ENCODE measurements around the gene ZBTB3. TPM values are rescaled to one million over a fixed set of nuclear protein-coding genes. Genes with fewer than 3 reads are reported as not detected.

Gene ZBTB3
- 8.3 and 10.8 TPM in 2 replicates for total RNA-seq (2014; rRNA removed; shearing (Covaris generic))

DNA sequence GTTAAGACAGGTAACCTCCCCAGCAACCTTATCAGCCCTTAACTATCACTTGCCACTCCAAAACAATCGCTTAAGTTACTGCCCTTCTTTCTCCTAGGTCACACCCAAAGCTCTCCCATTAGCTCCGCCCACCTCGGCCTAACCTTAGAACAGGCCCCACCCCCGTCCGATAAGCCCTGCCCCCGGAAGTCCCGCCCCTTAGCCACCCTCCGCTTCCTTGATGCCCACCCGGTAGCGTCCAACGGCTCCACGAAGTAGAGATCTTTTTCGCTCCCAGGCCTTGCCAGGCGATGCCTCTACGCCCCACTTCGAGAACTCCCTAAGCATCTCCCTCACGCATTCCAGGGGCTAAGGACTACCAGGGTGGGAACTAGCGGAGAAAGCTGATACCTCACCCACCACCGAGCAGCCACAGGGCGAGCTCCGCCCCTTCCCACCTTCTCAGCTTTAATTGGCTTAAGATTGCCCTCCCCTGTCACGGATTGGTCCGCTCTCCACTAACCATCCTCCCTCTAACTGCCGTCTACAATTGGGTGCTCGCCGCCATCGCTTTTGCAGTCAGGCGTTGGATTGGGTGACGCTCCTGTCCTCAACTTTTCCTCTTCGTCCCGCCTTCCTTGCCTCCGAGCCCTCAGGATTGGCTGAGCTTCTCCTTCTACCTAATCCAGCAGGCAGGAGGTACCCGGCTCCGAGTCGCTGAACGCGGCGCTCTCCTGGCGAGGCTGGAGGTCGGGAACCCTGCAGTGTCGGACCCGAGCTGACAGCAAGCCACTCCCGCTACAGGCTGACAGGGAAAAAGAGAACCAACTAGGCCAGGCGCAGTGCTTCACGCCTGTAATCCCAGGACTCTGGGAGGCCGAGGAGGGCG lies at the start of gene ZBTB3:
ZBTB3 (minus strand) TSS at position 425 of the 868 bp plus-strand sequence. CDS start 496 bp downstream, outside the sequence.
- Histone ChIP-seq H3K4me3 (peak within 1 kb of the TSS; percentile 63), H3K36me3 (peaks cover 26% of the 10 kb centered on the region)

DNA sequence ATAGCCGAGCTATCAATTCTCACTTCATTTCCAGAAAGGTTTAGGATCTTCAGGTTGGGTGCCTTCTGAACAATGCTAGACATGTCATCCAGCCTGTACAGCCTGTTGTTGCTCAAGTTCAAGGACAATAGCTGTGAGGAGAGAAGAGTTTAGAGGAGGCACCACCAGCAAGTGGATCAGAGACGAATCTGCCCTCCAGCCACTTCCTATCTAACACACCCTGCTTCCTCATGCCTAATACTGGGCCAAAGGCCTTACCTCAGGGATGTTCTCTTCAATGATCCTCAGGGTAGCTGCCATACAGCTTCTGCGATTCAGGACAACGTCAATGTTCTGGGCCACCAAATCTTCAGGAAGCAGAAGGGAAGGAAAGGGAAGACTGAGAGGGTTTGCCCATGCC lies 47.1 kb upstream of the ZBTB3 start:
- Histone ChIP-seq H3K4me3 (no peak overlapping the region), H3K36me3 (peaks cover 86% of the 10 kb centered on the region), H3K9me3 (replicated peaks) (no peaks in the 10 kb centered on the region), H3K27me3 (replicated peaks) (no peaks in the 10 kb centered on the region), H3K4me1 (replicated peaks) (peaks cover 12% of the 10 kb centered on the region), H3K27ac (no peak overlapping the region)
- no peak for DNase-seq (ENCODE audit: low read depth in 1 of 2, low spot score in 2 of 2)

More for the DNA sequence above, at the start of gene ZBTB3:
- Histone ChIP-seq H3K9me3 (replicated peaks) (no peaks in the 10 kb centered on the region), H3K4me1 (replicated peaks) (peaks cover 13% of the 10 kb centered on the region), H3K27ac (peak within 1 kb of the TSS; percentile 74), H3K27me3 (replicated peaks) (no peaks in the 10 kb centered on the region)
- peak; percentile 100 for DNase-seq (ENCODE audit: low read depth in 1 of 2, low spot score in 2 of 2)

DNA sequence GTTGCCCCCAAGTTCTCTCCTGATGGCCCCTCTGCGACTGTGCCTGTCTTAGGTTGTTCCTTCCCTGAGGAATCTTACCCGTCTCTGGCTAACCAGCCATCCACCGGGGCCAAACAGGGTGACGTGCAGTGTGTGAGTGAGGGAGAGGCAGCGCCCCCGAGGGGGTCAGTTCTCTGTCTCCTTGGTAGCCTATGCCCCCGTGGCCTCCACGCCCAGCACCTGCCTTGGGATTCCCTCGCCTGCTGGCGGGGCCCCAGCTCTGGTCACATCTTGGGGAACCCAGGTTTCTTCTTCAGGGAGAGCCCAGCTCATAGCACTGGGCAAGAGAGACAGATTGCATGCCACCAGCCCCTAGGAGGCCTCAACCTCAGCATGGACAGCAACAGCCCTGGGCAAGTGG lies 45.5 kb upstream of the ZBTB3 start:
- H3K4me3 ChIP-seq = no peak overlapping the region
- peaks cover 98% of the 10 kb centered on the region for H3K36me3 ChIP-seq
- H3K27me3 ChIP-seq (replicated peaks) = no peaks in the 10 kb centered on the region
- H3K27ac ChIP-seq = no peak overlapping the region
- H3K4me1 ChIP-seq (replicated peaks) = peaks cover 9% of the 10 kb centered on the region
- H3K9me3 ChIP-seq (replicated peaks) = no peaks in the 10 kb centered on the region
- no peak for DNase-seq (ENCODE audit: low read depth in 1 of 2, low spot score in 2 of 2)

DNA sequence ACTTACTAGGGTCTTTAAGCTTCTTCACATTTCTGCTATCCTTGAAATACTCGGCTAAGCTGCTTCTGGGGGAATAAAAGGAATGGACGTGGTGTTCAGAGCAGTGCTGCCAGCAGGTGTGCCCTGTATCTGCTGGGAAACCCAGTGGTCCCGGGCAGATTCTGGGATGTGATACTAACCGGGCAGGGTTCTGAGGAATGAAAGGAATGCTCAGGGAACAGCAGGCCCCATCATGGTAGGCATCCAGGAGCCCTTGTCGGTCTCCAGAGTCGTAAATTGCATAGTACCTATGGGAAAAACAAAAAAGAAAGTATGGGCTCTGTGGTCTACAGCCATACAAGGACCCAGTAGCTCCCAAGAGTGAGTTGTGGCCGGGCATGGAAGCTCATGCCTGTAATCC lies 42.3 kb upstream of the ZBTB3 start:
- Histone ChIP-seq H3K27me3 (replicated peaks) (no peaks in the 10 kb centered on the region), H3K36me3 (peaks cover 98% of the 10 kb centered on the region)

DNA sequence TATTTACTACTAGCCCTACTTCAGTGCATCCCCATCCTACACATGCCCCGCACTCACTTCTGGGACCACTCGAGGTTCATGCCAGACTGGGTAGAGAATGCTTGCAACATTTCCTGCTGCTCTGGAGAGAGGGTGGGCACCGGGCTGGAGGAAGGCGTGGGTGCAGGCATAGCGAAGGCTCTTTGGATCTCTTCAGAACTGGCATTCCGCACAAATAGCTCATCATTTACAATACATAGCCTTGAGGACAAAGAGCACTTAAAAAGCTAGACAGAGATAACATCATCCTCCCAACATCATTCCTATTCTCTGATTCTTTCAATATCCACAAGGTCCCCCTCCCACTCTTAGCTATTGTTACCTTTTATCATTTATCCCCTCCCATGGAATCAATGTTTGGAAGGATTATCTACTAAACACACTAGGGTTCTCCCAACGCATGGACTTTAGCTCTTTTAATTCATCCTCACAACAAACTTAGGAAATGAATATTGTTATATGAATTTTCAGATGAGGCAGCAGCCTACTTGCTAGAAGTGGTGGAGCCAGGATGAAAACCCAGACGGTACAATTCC lies 40.3 kb upstream of the ZBTB3 start:
- H3K9me3 ChIP-seq (replicated peaks) = no peaks in the 10 kb centered on the region
- peaks cover 10% of the 10 kb centered on the region for H3K4me1 ChIP-seq (replicated peaks)
- H3K4me3 ChIP-seq = no peak overlapping the region
- H3K36me3 ChIP-seq = peaks cover 95% of the 10 kb centered on the region
- H3K27ac ChIP-seq = no peak overlapping the region
- no peak for DNase-seq (ENCODE audit: low read depth in 1 of 2, low spot score in 2 of 2)
- H3K27me3 ChIP-seq (replicated peaks) = no peaks in the 10 kb centered on the region

More for the DNA sequence above, 42.3 kb upstream of the ZBTB3 start:
- peaks cover 6% of the 10 kb centered on the region for H3K4me1 ChIP-seq (replicated peaks)
- no peak for DNase-seq (ENCODE audit: low read depth in 1 of 2, low spot score in 2 of 2)
- no peak overlapping the region for H3K4me3 ChIP-seq
- H3K27ac ChIP-seq = no peak overlapping the region
- H3K9me3 ChIP-seq (replicated peaks) = no peaks in the 10 kb centered on the region

DNA sequence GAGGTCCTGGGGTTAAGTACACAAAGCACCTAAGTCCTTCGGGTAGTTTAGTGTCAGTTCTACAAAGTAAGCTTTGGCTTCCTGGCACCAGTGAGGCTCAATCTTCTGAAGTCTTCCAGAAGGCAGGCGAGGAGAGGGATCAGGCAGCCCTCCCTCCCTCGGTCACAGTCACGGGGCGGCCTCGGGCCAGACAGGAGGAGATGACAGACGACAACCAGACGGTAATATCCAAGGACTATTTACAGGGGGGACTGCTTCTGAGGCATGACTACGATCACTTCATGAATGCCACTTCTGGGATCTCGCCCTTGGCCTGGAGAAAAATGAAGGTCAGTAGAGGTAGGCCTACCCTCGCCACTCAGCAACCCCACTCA lies 38.2 kb upstream of the ZBTB3 start:
- H3K4me3 ChIP-seq = peak overlapping the region; percentile 84
- H3K27me3 ChIP-seq (replicated peaks) = no peaks in the 10 kb centered on the region
- H3K9me3 ChIP-seq (replicated peaks) = no peaks in the 10 kb centered on the region
- no peak for DNase-seq (ENCODE audit: low read depth in 1 of 2, low spot score in 2 of 2)
- H3K27ac ChIP-seq = no peak overlapping the region
- H3K4me1 ChIP-seq (replicated peaks) = peaks cover 18% of the 10 kb centered on the region
- H3K36me3 ChIP-seq = peaks cover 95% of the 10 kb centered on the region

DNA sequence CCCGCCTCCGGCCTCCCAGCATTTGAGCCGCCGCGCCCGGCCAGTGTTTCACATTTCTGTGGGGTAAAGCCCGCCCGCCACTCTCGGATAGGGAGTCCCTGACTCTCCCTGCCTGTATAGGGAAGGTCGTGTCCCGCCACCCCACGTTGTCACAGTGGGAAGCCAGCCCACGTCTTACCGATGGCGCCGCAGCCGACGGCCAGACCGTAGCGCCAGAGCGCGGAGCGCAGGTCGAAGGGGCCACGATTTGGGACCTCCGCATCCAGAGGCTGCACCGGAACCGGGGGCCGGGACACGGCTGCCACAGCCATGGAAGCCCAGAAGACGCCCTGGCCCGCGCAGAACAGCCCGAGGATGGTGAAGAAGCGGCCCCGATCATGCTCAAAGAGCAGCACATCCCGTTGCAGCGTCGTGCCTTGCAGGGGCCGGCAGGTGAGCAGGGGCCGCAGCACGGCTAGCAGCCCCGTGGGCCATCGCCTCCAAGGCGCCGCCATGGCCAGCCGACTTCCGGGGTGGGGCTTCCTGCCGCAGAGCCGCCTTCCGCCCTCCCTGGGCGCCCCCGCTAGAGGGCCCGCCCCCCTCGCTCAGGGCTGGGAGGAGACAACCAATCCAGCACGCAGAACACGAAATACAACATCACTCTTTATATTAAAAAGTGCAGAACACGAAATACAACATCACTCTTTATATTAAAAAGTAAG lies 37.7 kb upstream of the ZBTB3 start, which contains the start of gene TMEM223:
TMEM223 (minus strand) TSS at position 506 of the 701 bp plus-strand sequence; CDS start at position 494, 12 bp downstream.
- DNase-seq (ENCODE audit: low read depth in 1 of 2, low spot score in 2 of 2) = peak; percentile 90 to 93
- H3K9me3 ChIP-seq (replicated peaks) = 0 out of 2 replicates have a peak, but pooled peaks cover 1% of the 10 kb centered on the region
- H3K27ac ChIP-seq = peak within 1 kb of the TSS; percentile 56
- H3K36me3 ChIP-seq = peaks cover 95% of the 10 kb centered on the region
- peaks cover 21% of the 10 kb centered on the region for H3K4me1 ChIP-seq (replicated peaks)
- peak within 1 kb of the TSS; percentile 84 for H3K4me3 ChIP-seq
- no peaks in the 10 kb centered on the region for H3K27me3 ChIP-seq (replicated peaks)

DNA sequence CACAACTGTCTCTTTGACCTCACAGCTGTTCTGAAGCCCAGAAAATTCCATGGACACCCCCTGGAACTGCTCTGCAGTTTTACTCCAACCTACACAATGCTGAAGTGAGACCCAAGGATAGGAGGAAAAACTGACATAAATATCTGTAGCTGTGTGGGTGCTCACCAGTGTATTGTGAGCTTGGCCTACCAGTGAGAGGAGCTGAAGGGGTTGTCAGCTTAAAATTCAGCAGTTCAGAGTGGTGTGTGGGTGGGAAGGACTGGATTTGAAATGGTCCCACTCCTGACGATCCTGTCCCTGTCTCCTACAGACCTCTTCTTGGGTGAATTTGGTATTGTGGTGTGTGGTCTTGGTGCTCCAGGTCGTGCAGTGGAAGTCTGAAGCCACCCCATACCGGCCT lies 35.6 kb upstream of the ZBTB3 start:
- no peak for DNase-seq (ENCODE audit: low read depth in 1 of 2, low spot score in 2 of 2)
- no peaks in the 10 kb centered on the region for H3K27me3 ChIP-seq (replicated peaks)
- 0 out of 2 replicates have a peak, but pooled peaks cover 2% of the 10 kb centered on the region for H3K9me3 ChIP-seq (replicated peaks)
- H3K4me1 ChIP-seq (replicated peaks) = peaks cover 31% of the 10 kb centered on the region
- no peak overlapping the region for H3K4me3 ChIP-seq
- no peak overlapping the region for H3K27ac ChIP-seq
- peaks cover 89% of the 10 kb centered on the region for H3K36me3 ChIP-seq

DNA sequence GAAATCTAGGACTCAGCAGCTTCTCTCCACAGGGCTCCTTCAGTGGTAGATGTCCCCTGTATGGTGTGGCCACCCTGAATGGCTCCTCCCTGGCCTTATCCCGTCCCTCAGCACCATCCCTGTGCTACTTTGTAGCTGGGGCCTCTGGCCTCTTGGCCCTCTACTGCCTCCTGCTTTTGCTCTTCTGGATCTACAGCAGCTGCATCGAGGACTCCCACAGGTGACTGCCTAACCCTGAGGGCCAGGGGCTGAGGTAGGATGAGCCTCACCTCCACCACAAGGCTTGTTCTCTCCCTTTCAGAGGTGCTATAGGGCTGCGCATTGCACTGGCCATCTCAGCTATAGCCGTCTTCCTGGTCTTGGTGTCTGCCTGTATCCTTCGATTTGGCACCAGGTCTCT lies 35.0 kb upstream of the ZBTB3 start:
- Histone ChIP-seq H3K9me3 (replicated peaks) (0 out of 2 replicates have a peak, but pooled peaks cover 2% of the 10 kb centered on the region), H3K27ac (no peak overlapping the region), H3K36me3 (peaks cover 87% of the 10 kb centered on the region), H3K27me3 (replicated peaks) (no peaks in the 10 kb centered on the region), H3K4me1 (replicated peaks) (peaks cover 31% of the 10 kb centered on the region), H3K4me3 (no peak overlapping the region)
- no peak for DNase-seq (ENCODE audit: low read depth in 1 of 2, low spot score in 2 of 2)

DNA sequence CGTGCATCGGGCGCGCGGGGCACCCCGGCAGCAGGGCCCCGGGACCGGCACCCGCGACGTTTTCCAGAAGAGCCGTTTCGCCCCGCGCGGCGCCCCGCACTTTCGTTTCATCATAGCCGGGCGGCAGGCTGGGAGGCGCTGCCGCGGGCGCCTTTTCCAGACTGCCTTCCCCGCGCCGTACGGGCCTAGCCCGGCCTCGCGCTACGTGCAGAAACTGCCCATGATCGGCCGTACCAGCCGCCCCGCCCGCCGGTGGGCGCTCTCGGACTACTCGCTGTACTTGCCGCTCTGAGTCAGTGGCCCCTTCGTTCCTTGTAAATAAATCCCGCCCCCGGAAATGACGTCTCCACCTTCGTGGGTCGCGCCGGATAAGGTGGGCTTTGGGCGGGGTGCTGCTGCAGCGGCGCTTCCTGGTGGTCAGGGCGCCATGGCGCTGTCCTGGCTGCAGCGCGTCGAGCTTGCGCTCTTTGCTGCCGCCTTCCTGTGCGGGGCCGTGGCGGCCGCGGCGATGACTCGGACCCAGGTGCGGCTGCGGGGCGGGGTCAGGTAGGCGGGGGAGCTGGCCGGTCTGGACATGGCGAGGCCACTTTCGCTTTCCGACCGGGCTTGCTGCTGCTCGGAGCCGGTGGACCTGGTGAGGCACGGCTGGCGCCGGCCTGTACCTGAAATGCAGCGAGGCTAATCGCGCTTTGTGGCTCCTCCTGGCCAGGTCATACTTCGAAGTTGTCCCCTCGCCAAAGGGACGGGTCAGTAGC lies 33.2 kb upstream of the ZBTB3 start, which contains the start of gene TMEM179B:
TMEM179B (plus strand) TSS at position 398 of the 755 bp plus-strand sequence; CDS start at position 428, 30 bp downstream.
- H3K4me3 ChIP-seq = peak within 1 kb of the TSS; percentile 79
- H3K9me3 ChIP-seq (replicated peaks) = 0 out of 2 replicates have a peak, but pooled peaks cover 2% of the 10 kb centered on the region
- no peaks in the 10 kb centered on the region for H3K27me3 ChIP-seq (replicated peaks)
- peaks cover 81% of the 10 kb centered on the region for H3K36me3 ChIP-seq
- H3K27ac ChIP-seq = peak within 1 kb of the TSS; percentile 44
- DNase-seq (ENCODE audit: low read depth in 1 of 2, low spot score in 2 of 2) = peak; percentile 98 to 100
- peaks cover 28% of the 10 kb centered on the region for H3K4me1 ChIP-seq (replicated peaks)

DNA sequence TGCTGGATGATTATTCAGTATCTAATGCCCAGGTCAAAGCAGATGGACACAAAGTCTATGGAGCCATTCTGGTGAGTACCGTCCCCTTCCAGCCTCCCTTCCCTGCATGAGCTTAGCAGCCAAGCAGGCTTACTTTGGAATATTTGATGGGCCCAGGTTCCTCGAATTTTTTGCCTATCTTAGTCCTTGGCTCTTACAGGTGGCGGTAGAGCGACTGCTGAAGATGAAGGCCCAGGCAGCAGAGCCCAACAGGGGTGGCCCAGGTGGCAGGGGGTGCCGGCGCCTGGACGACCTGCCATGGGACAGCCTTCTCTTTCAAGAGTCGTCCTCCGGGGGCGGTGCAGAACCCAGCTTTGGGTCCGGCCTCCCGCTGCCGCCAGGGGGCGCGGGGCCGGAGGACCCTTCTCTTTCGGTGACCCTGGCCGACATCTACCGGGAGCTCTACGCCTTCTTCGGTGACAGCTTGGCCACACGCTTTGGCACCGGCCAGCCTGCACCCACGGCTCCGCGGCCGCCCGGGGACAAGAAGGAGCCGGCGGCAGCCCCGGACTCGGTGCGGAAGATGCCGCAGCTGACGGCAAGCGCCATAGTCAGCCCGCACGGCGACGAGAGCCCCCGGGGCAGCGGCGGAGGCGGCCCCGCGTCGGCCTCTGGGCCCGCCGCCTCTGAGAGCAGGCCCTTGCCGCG lies 32.5 kb upstream of the ZBTB3 start:
- Histone ChIP-seq H3K27ac (peak overlapping the region; percentile 44), H3K27me3 (replicated peaks) (no peaks in the 10 kb centered on the region), H3K36me3 (peaks cover 81% of the 10 kb centered on the region), H3K9me3 (replicated peaks) (0 out of 2 replicates have a peak, but pooled peaks cover 2% of the 10 kb centered on the region), H3K4me1 (replicated peaks) (peaks cover 25% of the 10 kb centered on the region), H3K4me3 (peak overlapping the region; percentile 79)
- DNase-seq (ENCODE audit: low read depth in 1 of 2, low spot score in 2 of 2) = peak; percentile 93 to 97

DNA sequence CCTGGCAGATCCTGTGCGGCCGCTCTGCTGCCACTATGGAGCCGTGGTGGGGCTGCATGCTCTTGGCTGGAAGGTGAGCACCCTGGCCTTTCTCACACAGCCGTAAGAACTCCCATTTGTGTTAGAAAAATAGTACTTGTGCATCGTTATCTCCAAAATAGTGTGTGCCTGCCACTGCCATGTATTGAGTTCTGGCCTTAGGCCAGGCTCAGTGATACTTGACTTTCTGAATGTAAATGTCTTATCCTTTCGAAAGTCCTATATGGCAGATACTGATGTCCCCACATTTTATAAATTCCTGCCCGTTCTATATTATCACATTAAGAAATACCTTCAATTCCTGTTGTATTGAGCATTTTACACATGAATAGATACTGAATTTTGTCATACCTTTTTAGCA lies 28.8 kb upstream of the ZBTB3 start:
- no peak for DNase-seq (ENCODE audit: low read depth in 1 of 2, low spot score in 2 of 2)
- H3K9me3 ChIP-seq (replicated peaks) = 0 out of 2 replicates have a peak, but pooled peaks cover 2% of the 10 kb centered on the region
- no peak overlapping the region for H3K4me3 ChIP-seq
- H3K27me3 ChIP-seq (replicated peaks) = no peaks in the 10 kb centered on the region
- H3K27ac ChIP-seq = no peak overlapping the region
- H3K4me1 ChIP-seq (replicated peaks) = peaks cover 14% of the 10 kb centered on the region
- peaks cover 72% of the 10 kb centered on the region for H3K36me3 ChIP-seq
